SK-N-DZ (cell line): ENCODE measurements around the gene RNF2.

Experiments
- DNase-seq: peaks from one replicate; pipeline ENCODE4 v3.0.0-alpha.2; 2015; ENCODE audit warnings: low spot score
- small RNA-seq, 2 experiments: library from RNA; depleted of rRNA; stranded (forward); fragments of <200 nt; gene quantifications; one replicate each; pipeline ENCODE3, GENCODE V24; 2014

Gene RNF2

DNA sequence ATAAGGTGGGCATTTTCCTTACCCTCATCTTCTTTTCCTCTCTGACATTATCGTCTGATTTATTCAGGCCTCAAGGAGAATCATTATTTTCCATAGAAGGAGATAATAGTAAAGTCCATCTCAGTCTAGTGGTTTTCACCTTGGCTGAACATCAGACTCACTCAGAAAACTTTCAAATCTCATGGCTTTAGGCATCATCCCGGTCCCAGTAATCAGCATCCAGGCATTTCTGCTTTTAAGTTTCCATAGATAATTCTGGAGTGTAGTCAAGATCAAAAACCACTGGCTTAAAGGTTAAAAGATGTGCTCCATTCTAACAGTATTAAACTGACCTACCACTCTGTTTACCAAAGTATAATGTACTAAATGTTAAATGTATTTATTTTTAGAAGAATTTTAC is 49.4 kb downstream of the RNF2 start:
- no peak for DNase-seq

DNA sequence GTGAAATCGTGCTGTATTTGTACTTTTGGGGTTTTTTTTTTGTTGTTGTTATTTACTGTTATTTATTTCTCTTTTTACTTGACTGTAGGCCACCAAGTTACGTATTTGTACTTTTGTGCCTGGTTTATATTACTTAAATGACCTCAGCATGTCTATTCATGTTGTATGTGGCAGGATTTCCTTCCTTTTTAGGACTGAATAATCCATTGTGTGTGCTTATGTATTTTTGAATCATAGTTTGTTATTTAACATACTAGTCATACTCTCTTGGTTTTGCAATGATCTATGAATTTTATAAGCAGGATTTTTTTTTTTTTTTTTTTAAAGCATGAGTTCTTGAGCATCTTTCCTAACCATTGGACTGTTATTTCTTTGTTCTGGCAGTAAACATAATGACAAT is 51.2 kb downstream of the RNF2 start:
- DNase-seq = no peak

DNA sequence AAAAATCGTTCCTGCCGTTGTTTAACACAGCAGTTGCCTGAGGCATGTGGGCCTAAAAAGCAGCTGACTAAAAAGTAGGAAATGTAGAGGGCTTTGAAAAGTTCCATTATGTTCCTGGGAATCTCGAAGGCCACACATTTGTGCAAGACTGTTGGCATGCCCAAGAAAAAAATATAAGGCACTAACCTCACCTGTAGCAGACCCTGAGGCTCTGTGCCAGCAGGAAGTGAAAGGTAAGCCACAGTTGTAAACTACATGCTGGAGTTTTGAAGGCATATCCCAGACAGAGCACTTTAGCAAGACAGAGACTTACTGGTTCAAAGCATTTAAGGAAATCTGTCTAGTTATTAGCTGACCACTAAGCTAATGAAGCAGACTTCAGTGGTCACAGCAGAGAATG is 58.7 kb downstream of the RNF2 start:
- no peak for DNase-seq

DNA sequence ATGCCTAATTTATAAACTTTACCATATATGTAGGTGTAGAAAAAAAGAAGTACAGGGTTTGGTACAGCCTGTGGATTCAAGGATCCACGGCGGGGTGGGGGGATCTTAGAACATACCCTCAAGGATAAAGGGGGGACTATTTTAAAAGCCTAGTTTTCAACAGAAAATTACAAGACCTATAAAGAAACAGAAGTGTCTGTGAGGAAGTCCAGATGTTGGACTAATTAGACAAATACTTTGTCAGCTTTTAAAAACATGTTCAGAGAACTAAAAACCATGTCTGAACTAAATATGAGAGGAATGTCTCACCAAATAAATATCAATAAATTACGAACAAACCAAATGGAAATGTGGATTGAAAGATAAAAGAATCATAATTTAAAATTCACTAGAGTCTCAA is 59.8 kb downstream of the RNF2 start:
- DNase-seq = no peak

DNA sequence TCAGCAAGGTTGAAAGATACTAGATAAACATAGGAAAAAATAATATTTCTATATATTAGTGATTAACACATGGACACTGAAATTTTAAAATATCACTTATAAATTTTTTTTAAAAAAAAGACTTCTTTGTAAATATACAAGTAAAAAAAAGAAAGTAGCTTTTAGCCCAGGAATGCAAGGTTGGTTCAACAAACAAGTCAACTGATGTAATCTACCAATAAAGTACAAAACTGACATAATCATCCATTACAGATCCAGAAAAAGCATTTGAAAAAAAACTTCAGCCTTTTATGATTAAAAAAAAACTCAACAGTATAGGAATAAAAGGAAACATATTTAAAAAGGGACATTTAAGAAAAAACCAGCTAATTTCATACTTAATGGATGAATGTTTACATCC is 63.0 kb downstream of the RNF2 start:
- no peak for DNase-seq

DNA sequence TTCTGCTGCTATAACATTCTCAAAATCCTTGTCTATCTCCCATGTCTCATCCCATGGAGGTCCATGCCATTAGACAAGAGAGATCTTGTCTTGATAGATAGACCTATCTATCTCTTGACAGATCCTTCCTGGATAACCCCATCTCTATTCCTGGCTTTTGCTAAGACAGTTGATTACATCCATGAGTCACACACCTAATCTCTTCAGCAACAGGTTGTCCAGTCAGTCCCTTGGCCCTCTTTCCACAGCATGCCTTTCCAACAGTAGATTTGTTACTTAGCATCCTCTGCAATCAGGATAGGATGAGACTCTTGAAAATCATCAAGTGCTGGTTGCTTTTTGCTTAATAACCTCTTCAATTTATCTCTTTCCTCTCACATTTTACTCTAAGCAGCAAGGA is 64.8 kb downstream of the RNF2 start:
- DNase-seq = no peak

DNA sequence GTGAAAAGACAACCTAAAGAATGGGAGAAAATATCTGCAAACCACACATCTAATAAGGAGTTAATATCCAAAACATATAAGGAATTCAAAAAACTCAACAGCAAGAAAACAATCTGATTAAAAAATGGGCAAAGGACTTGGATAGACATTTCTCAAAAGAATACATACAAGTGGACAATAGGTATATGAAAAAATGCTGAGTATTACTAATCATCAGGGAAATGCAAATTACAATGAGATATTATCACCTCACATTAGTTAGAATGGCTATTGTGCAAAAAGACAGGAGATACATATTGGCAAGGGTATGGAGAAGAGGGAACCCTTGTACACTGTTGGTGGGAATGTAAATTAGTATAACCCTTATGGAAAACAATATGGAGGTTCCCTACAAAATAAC is 66.5 kb downstream of the RNF2 start:
- DNase-seq = no peak

DNA sequence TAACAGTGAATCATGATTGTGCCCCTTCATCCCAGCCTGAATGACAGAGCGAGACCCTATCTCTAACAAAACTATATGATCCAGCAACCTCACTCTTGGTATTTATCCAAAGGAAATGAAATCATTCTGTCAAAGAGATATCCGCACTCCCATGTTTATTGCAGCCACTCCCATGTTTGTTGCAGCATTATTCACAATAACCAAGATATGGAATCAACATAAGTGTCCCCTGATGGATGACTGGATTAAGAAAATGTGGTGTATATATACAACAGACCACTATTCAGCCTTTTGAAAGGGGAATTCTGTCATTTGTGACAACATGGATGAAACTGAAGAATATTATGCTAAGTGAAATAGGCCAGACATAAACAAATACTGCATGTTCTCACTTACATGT is 67.0 kb downstream of the RNF2 start:
- no peak for DNase-seq

DNA sequence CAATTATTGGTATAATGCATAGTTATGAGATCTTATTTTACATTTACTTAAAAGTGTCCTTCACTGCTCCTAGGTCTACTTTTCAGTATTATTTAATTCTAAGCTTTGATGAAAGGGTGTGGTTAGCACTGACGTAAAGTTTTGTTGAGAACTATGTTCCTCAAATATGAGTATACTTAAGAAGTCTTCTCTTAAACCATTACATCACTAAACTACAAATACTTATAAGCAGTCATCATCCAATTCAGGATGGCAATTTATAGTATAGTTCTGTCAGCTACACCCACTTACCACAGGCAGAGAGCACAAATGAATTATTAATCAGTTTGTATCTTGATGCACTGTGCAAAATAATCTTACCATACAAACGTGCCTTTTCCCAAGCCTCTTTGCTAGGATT is 84.3 kb downstream of the RNF2 start:
- no peak for DNase-seq

DNA sequence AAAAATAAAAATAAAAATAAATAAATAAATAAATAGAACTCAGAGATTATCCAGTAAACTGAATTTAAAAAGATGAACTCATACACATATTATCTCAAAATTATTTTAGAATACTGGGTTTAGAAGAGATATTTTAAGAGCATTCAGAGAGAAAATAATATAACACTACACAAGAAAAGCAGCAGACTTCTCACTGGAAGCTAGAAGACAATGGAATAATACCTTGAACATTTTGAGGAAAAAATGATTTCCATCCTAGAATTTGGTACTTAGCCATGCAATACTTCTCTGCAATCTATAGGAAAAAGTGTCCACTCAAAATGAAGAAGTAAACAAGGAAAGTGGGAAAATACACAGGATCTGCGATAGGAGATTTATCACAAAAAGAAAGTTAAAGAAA is 87.2 kb downstream of the RNF2 start:
- no peak for DNase-seq

DNA sequence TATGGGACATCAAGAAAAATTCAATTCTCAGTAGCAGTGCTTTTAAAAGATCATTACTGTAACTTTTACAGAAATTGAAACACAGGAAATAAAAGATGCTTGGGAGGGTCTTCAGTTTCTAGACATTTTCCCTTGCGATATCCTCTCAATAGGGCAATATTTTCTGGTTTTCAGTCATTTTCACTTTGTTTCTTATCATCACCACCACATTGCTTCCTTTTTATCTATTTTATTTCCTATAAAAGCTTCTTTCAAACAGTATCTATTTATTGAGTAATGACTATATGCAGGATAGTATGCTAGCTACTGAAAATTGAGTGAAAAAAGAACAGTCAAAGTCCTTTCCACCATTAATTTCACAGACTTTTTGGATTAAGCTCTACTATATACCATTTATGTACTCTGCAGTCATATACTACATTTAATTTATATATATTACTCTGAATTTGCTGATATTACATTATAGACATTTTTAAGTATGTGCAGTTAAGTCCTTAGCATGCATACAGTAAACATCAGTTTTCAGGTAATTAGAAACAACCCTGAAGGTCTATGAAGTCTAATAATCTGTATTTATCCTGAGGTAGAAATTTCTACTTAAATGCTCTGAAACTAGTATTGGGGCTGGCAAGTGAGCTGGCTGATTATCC is 92.7 kb downstream of the RNF2 start:
- DNase-seq = no peak

DNA sequence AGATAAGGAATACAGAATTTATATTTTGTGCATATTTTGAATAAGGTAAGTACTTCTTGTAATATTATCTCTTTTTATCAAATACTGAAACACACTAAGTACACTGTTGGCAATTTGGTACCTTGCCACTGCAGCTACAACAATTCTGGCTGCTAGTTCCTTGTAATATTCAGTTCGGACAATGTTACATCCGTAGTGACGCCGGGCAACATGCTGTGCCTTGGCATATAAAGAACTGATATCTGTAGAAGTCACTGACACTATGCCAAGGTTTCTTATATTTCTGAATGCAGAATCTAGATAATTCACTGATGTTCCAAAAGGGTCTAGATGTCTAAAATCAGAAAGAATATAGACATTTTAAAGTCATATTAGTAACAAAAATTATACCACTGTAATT is 93.9 kb downstream of the RNF2 start:
- DNase-seq = no peak

DNA sequence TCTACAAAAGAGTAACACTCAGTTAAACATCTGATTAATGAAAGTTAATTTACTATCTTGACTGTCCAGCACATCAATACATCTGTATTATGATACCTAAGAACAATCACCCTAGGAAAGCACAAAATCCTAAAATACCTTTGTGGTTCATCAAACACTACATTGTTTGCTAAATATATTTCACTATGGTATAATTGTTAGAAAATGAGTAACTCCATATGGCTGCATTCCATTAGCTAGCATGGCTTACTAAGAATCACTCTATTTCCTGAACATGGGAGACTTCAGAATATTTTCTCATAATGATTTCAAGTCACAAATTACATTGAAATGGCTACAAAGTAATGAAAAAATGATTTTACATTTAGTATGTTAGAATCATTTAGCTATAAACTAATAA is 98.9 kb downstream of the RNF2 start:
- DNase-seq = no peak

DNA sequence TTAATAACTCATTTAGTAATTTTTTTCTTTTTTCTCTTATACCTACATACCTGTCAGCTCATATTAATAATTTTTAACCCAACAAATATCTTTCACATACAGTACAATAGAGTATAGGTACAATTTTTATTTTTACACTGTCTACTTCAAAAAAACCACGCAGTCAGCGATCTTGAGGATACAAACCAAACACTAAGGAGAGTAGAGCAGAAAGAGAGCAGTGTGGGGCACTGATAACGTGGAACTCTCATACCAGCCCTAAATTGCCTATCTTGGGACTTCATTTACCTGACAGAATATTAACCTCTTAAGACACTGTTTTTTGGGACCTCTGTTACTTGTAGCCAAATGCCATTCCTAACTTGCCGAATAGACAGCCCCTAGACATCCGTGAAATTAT is 105.9 kb downstream of the RNF2 start:
- no peak for DNase-seq

Small RNA genes lying within 50 kb of the gene (small RNA-seq; reads per million reads assigned to genes)
- gene RNA5SP72 = 0 to 0.08 reads per million in 2 experiments
